ENCODE data around the gene WDR81. TPM values are rescaled to one million over a fixed set of nuclear protein-coding genes. Genes with fewer than 3 reads are reported as not detected.

Gene WDR81
- total RNA-seq, 1 experiment from 2014 or later = 17.3 TPM

- no TSS peak for BruUV-seq (replicated peaks)
- intact Hi-C loops (cut with micrococcal nuclease) = no loop called here
These were observed 12.1 kb downstream of the WDR81 start for GRCh38 chr17:1736348-1737281.

More at GRCh38 chr17:1736348-1737281, 12.1 kb downstream of the WDR81 start:
- no peaks in the 10 kb centered on the region for H3K79me2 ChIP-seq (ENCODE audit: insufficient read depth, low read length)
- H3K4me1 ChIP-seq (ENCODE audit: control insufficient read depth in 1 of 2, insufficient read depth in 2 of 2, low read length in 2 of 2) = no peaks in the 10 kb centered on the region
- RAD21 ChIA-PET (ENCODE audit: low non-redundant PET in 1 of 2, low total read pairs in 2 of 2, uncharacterized antibody in 2 of 2, unreplicated experiment in 2 of 2) = no interaction called here
- POLR2A ChIA-PET = interaction anchor here (0.5 kb wide), 1 partner anchor 100 kb away, joined by 3 read pairs; no protein-coding TSS in a partner anchor
- no peaks in the 10 kb centered on the region for H3K9me2 ChIP-seq (ENCODE audit: insufficient read depth)
- DNase-seq (ENCODE audit: low read depth, low spot score) (no peak), ATAC-seq (peak; percentile 28; the same call in 1 of the 2 replicates)
- no peaks in the 10 kb centered on the region for H3K27me3 ChIP-seq (ENCODE audit: insufficient read depth, low read length)
- no peak overlapping the region for H3K4me2 ChIP-seq (ENCODE audit: low read length)
- H4K20me1 ChIP-seq (ENCODE audit: insufficient read depth) = no peaks in the 10 kb centered on the region
- CTCF ChIA-PET = no interaction called here
- no peak overlapping the region for H3K9ac ChIP-seq (ENCODE audit: low read length)
- no peak for TF ChIP-seq REST (IDR thresholded peaks at IDR 0.05; ENCODE audit: low read depth)
- TF ChIP-seq SRF (IDR thresholded peaks at IDR 0.05; ENCODE audit: low read depth) = no peak
- no peak for TF ChIP-seq ZBTB33 (IDR thresholded peaks at IDR 0.05; ENCODE audit: extremely low read depth, insufficient replicate concordance, low read length)
- no peak for TF ChIP-seq CTCF (IDR thresholded peaks at IDR 0.05 in 2 of 3, conservative IDR thresholded peaks at IDR 0.05 in 1 of 3; ENCODE audit: borderline replicate concordance in 1 of 3, insufficient read depth in 1 of 3, low read depth in 2 of 3, low read length in 2 of 3)
- no peak for TF ChIP-seq TCF7L2 (IDR thresholded peaks at IDR 0.05; ENCODE audit: borderline replicate concordance, extremely low read depth, insufficient read depth, insufficient read length)
- no peak for TF ChIP-seq ELF1 (IDR thresholded peaks at IDR 0.05; ENCODE audit: borderline replicate concordance, low read depth)
- TF ChIP-seq ATF3 (IDR thresholded peaks at IDR 0.05) = no peak
- H3K36me3 ChIP-seq (ENCODE audit: control insufficient read depth in 1 of 2, insufficient read depth in 2 of 2, low read length in 2 of 2) = no peaks in the 10 kb centered on the region
- H3K9me3 ChIP-seq (ENCODE audit: control insufficient read depth in 1 of 2, insufficient read depth in 1 of 2, low read depth in 1 of 2, low read length in 2 of 2) = no peaks in the 10 kb centered on the region
- no peak overlapping the region for H3K27ac ChIP-seq (ENCODE audit: low read depth, low read length)
- H2AFZ ChIP-seq (ENCODE audit: low read depth, low read length, poor library complexity, severe bottlenecking) = no peak overlapping the region
- no peak overlapping the region for H3K4me3 ChIP-seq (replicated peaks in 1 of 2; ENCODE audit: low read depth in 1 of 2, low read length in 2 of 2)
